ENCODE data around the gene NPAS3. TPM values are rescaled to one million over a fixed set of nuclear protein-coding genes. Genes with fewer than 3 reads are reported as not detected.

Gene NPAS3
- total RNA-seq, 3 donors from 2014 or later, result 0.96 to 4.0 (median 2.0) TPM

DNA sequence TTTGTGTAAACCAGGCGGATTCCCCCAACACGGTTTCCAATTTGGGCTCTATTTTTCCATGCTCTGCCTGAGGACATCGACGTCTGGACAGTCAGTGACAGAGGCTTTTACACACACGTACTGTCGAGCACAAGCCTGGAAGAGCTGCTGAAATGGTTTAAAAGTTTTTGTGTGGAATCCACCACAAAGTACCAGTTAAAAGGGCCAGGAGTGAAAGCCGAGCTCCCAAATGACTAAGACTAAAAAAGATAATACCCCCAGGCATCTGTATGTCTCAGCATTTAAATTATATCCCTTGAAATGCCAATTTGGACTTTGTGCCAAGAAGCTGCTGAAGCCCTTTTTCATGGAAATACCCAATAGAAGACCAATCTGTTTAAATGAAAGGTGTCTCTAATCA is 839.0 kb downstream of the NPAS3 start:
- TF ChIP-seq POLR2AphosphoS5 (IDR thresholded peaks at IDR 0.05) (no peak), POLR2A (IDR thresholded peaks at IDR 0.05) (no peak)
- TF ChIP-seq, protein P1, sequence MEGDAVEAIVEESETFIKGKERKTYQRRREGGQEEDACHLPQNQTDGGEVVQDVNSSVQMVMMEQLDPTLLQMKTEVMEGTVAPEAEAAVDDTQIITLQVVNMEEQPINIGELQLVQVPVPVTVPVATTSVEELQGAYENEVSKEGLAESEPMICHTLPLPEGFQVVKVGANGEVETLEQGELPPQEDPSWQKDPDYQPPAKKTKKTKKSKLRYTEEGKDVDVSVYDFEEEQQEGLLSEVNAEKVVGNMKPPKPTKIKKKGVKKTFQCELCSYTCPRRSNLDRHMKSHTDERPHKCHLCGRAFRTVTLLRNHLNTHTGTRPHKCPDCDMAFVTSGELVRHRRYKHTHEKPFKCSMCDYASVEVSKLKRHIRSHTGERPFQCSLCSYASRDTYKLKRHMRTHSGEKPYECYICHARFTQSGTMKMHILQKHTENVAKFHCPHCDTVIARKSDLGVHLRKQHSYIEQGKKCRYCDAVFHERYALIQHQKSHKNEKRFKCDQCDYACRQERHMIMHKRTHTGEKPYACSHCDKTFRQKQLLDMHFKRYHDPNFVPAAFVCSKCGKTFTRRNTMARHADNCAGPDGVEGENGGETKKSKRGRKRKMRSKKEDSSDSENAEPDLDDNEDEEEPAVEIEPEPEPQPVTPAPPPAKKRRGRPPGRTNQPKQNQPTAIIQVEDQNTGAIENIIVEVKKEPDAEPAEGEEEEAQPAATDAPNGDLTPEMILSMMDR (IDR thresholded peaks at IDR 0.05), result no peak
- DNase-seq (ENCODE audit: low spot score in 2 of 2), result no peak

DNA sequence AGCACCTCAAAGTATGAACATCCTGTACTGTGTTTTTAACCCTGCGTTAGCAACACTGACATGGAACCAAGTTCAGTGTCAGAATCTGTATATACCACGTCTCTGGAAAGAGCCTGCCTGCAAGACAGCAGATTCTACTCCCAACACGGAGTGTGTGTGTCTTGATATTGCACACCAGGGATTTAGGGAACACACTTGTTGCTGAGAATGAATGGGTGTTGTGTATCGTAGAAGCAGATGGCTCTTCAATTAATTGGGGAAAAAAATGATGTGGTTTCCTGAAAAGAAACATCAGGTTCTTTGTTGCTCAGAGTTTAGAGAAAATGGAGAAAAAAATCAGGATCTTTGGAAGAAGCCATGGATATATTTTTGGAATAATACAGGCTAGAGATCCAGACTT is 841.4 kb downstream of the NPAS3 start:
- TF ChIP-seq POLR2AphosphoS5 (IDR thresholded peaks at IDR 0.05), result no peak
- TF ChIP-seq, protein P1 (IDR thresholded peaks at IDR 0.05), result no peak
- TF ChIP-seq POLR2A (IDR thresholded peaks at IDR 0.05), result no peak
- H3K27me3 ChIP-seq, result no peaks in the 10 kb centered on the region
- intact Hi-C loops (cut with DNase I; ENCODE audit: low total_unique reads), result loop anchor here (10.0 kb wide), 1 partner anchor 1205 kb away; no protein-coding TSS in a partner anchor

More for the DNA sequence above, 839.0 kb downstream of the NPAS3 start:
- H3K36me3 ChIP-seq, result no peaks in the 10 kb centered on the region
- H3K27ac ChIP-seq, result no peak overlapping the region
- no peaks in the 10 kb centered on the region for H3K9me3 ChIP-seq
- H3K4me3 ChIP-seq, result no peak overlapping the region
- no peaks in the 10 kb centered on the region for H3K4me1 ChIP-seq
- H3K27me3 ChIP-seq, result no peaks in the 10 kb centered on the region
- intact Hi-C loops (cut with DNase I; ENCODE audit: low total_unique reads), result no loop called here

DNA sequence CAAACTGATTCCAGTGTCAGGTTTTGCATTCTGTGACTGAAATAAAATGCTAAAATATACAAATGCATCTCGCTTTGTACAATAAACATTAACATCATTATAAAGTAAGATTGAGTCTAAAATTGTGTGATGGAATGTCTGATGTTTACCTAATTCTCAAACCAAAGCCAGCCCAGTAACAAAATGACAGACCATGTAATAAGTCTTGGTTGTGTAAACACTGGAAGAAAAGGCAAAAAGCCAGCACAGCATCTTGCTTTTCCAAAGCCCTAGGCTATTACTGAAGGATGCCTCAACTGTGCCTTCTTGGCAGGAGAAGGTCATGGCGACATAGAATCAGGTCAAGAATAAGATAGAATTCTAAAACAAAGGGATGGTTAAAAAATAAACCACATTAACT is 842.6 kb downstream of the NPAS3 start:
- TF ChIP-seq, protein P1 (IDR thresholded peaks at IDR 0.05), result no peak
- no peak for TF ChIP-seq POLR2A (IDR thresholded peaks at IDR 0.05)
- TF ChIP-seq POLR2AphosphoS5 (IDR thresholded peaks at IDR 0.05), result no peak
- intact Hi-C loops (cut with DNase I; ENCODE audit: low total_unique reads), result loop anchor here (10.0 kb wide), 1 partner anchor 1206 kb away; no protein-coding TSS in a partner anchor
- no peak for DNase-seq (ENCODE audit: low spot score in 2 of 2)
- no peaks in the 10 kb centered on the region for H3K36me3 ChIP-seq
- no peaks in the 10 kb centered on the region for H3K27me3 ChIP-seq
- no peaks in the 10 kb centered on the region for H3K4me1 ChIP-seq
- no peak overlapping the region for H3K27ac ChIP-seq
- no peak overlapping the region for H3K4me3 ChIP-seq
- H3K9me3 ChIP-seq, result no peaks in the 10 kb centered on the region

More for the DNA sequence above, 841.4 kb downstream of the NPAS3 start:
- no peak for DNase-seq (ENCODE audit: low spot score in 2 of 2)
- Histone ChIP-seq H3K9me3 (no peaks in the 10 kb centered on the region), H3K27ac (no peak overlapping the region), H3K4me3 (no peak overlapping the region), H3K4me1 (no peaks in the 10 kb centered on the region), H3K36me3 (no peaks in the 10 kb centered on the region)

DNA sequence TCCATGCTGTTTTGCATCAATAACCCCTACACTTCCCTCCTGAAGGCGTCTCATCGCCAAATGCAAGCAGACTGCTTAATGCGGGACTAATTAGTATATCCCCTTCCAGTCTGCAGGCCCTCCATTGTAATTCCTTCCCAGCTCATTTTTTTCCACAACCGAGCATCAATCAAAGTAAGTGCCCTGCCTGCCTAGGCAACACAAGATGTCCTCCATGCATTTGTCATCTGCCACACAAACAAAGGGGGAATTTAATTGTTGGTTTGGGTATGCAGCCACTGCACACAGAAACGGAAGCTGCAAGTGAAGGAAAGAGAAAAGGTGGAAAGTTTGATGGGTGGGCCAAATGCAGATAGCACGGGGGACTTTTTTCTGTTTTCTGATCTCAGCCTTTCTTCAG is 844.2 kb downstream of the NPAS3 start:
- DNase-seq (ENCODE audit: low spot score in 2 of 2), result no peak
- TF ChIP-seq POLR2AphosphoS5 (IDR thresholded peaks at IDR 0.05), result no peak
- no peak for TF ChIP-seq POLR2A (IDR thresholded peaks at IDR 0.05)
- TF ChIP-seq, protein P1 (IDR thresholded peaks at IDR 0.05), result no peak
- Histone ChIP-seq H3K4me1 (no peaks in the 10 kb centered on the region), H3K27ac (no peak overlapping the region), H3K9me3 (no peaks in the 10 kb centered on the region), H3K27me3 (no peaks in the 10 kb centered on the region), H3K4me3 (no peak overlapping the region), H3K36me3 (no peaks in the 10 kb centered on the region)
- intact Hi-C loops (cut with DNase I; ENCODE audit: low total_unique reads), result loop anchor here (10.0 kb wide), 1 partner anchor 1208 kb away; no protein-coding TSS in a partner anchor

DNA sequence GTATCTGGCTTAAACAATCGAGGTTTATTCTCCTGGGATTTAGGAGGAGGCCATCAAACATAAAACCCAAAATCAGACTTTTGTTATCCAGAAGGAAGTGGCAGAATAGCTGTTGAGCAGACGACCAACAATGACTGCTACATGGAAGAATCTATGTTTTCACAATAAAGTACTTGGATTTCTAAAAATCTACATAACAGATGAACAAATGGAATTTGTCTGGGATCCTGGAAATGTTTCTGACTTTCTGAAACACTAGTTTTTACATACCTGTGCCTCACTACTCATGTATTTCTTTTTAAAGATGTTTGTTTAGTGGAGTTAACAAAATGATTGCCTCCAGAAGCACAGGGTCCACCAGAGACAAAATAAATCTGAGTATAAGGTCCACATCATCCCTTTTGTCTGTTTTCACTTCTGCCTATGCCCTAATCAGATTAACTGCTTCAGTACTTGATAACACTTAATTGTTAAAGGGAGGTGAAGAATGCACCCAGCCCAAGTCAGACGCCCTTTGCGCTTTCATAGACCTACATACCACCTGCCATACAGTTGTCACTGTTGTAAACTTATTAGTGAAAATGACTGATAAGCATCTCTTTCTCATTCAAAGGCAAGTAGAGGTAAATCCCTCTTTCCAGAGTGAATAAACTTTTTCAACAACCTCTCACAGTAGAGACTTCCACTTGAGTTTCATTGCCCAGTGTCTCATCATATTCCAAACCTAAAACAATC is 847.6 kb downstream of the NPAS3 start:
- Histone ChIP-seq H3K9me3 (no peaks in the 10 kb centered on the region), H3K4me1 (no peaks in the 10 kb centered on the region), H3K27me3 (no peaks in the 10 kb centered on the region), H3K27ac (no peak overlapping the region), H3K4me3 (no peak overlapping the region), H3K36me3 (no peaks in the 10 kb centered on the region)
- no peak for DNase-seq (ENCODE audit: low spot score in 2 of 2)
- no peak for TF ChIP-seq POLR2AphosphoS5 (IDR thresholded peaks at IDR 0.05)
- TF ChIP-seq, protein P1 (IDR thresholded peaks at IDR 0.05), result no peak
- TF ChIP-seq POLR2A (IDR thresholded peaks at IDR 0.05), result no peak
- intact Hi-C loops (cut with DNase I; ENCODE audit: low total_unique reads), result loop anchor here (10.0 kb wide), 1 partner anchor 1211 kb away; no protein-coding TSS in a partner anchor

Data from breast epithelium (tissue), 4 donors.